NCI-H1694 treated with DMSO at 0.1 percent for 48 hours (cell line): Measurements from ENCODE around the gene IL22.

Experiments used
- DNase-seq: peaks from one replicate; lab custom pipeline; 2025; lab: John Stamatoyannopoulos, UW

Gene IL22

GRCh38 chr12:68264158-68264855 lies 10.9 kb upstream of the IL22 start:
- no peak for DNase-seq

DNA sequence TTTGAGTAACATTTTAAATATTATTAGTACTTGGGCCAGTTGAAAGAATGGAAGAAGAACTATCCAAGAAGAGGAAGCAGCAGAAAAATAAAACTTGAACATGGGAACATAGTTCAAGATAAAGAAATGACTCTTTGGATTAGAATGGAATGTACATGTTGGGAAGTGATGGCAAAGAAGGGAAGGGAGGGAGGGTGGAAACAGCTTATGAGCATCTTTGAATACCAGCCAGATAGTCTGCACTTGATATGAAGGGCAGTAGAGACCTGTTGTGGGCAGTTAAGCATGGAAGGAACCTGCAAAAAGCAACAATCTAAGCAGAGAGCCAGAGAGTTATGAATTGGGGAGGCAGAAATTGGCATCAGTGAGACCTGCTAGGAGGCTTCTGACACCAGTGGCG lies 10.0 kb upstream of the IL22 start:
- no peak for DNase-seq

- DNase-seq = no peak
These were observed 8.5 kb upstream of the IL22 start for GRCh38 chr12:68261896-68262295.

DNA sequence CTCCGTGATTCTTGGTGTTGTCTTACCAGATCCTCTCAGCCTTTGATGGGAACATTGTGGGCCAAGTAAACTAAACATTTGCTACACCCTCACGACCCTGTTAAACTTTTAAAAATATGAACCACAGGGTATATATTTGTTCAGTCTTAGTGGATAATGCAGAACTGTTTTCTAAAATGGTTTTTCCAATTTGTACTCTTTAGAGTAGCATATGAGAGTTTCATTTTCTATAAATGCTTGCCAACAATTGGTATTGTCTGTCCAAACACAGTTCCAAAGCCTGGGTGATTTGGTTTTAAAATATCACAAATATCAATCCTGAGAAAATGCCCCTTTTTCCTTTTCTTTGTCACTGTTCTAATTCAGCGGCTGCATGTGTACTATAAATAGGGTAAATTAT lies 6.7 kb upstream of the IL22 start:
- no peak for DNase-seq

DNA sequence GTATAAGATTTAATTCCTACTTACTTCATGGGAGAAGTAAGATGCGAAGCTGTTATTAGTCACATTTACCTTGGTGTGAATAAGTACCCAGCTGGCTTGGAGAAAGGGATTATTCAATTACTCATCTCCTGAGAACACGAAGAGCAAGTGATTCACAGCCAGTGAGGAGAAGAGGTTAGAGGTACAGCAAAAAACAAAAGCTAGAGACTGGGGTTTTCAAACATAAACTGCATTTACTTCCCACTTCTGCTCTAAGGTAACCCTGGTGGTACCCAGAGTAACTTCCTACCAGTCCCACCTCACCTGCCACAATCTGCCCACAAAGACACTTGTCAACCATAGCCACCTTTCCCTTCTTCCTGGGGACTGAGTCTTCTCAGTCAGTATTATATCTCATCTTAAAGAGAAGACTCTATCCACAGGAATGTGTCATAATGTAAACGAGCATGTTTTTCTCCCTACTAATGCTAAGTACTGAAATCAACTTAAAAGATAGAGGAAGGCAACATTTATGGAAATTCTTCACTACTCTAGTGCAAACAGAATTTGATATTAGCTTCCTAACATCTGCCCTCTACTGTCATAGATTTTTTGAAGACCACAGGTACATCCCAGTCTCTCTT lies 6.0 kb upstream of the IL22 start:
- DNase-seq = no peak

GRCh38 chr12:68252077-68252476 lies 1.3 kb downstream of the IL22 start:
- DNase-seq = no peak

DNA sequence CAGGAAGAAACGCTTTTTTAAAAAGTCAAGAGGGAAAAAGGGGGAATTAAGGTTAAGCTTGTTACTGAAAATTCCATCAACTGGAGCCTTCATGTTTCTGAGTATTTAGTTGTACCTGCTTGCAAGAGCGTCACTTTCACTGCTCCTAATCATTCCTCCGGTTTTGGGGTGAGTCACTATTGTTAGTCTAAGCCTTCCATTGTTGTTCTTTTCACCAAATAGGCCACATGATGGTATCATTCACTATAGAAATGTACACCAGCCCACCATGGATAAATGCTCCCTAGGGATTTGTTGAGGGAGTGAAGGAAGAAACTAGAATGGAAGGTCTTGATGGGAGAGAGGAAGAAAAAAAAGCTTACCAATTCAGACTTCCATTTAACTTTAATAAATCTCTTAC lies 3.0 kb downstream of the IL22 start:
- no peak for DNase-seq

GRCh38 chr12:68247785-68248184 lies 5.6 kb downstream of the IL22 start:
- DNase-seq = no peak

DNA sequence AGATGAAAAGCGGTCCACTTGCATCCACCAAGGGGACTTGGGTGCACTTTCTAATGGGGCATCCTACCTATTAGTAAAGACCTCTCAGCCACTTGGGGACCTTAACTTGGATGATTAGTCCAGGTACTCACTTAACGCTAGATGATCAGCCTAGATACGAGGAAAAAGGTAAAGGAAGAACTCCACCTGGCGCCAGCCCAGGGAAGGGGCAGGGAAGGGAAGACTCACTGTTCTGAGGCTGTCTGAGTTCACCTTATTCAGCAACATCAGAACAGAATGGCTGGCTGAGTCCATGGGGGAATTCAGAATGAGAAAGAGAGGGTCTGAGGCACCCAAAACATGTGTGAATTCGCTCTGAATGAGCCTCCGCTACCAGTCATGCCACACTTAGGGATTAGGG lies 7.1 kb downstream of the IL22 start:
- DNase-seq = no peak

DNA sequence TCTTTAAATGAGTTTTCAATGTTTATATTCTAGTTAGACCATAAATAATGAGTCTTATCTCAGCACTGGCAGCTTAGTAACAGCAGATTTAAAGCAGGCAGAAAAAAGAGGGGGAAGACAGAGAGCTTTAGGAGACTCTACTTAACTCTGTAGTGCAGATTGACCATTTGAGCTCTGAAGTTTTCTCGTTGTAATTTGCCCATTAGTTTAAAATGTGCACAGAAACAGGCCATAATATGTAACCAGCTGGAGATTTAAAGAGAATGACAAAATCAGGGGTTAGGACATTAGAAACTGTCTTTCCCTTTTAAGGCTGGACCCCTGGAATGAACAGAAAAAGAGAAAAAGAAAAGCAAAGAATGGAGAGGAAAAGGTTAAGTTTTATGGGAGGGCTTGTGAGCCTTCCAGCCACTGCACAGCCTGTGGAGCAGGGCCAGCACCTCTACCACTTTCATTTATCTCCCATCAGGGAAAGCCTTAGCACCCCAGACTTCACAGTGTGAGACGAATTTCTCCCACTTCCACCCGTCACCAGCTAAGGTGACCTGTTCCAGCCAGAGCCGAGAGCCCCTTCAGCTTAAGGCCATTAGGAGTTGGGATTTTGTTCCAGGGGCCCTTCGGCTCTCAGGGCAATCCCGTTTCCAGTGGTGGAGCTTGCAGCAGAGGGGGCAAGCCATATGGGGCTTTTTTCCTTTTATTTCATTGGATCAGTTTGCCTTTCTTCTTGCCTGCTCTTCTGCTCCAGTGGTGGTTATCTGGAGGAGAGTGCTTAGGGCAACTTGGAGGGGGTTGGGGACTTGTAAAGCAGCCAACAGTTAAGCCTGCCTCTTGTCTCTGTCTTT lies 8.0 kb downstream of the IL22 start:
- DNase-seq = no peak

DNA sequence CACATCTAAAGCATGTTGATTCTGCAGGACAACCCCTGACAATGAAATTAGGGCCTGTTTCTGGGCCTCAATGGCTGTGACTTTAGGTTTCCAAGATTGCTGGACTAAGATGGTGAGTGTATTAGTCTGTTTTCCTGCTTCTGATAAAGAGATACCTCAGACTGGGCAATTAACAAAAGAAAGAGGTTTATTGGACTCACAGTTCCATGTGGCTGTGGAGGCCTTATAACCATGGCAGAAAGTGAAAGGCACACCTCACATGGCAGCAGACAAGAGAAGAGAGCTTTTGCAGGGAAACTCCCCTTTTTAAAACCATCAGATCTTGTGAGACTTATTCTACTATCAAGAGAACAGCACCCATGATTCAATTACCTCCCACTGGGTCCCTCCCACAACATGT lies 10.6 kb downstream of the IL22 start:
- DNase-seq = no peak

DNA sequence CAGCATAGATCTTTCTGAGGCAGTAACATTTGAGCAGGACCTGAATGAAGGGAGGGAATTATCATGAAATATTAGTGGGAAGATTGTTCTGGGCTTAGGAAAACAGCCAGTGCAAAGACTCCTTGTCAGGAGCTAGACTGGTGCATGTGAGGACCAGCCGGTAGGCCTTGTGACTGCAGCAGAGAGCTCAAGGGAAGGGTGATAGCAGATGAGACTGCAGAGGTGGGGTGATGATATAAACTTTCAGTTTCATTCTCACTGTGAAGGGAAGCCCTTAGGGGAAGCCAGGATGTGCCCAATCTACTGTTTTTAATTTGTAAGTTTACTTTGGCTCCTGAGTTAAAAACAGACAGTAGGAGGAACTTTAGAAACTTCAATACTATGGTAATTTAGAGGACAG lies 12.4 kb downstream of the IL22 start:
- DNase-seq = no peak

- DNase-seq = no peak
These were observed 13.3 kb downstream of the IL22 start for GRCh38 chr12:68240079-68240478.

GRCh38 chr12:68239309-68239982 lies 14.0 kb downstream of the IL22 start:
- DNase-seq = no peak

- DNase-seq = no peak
These were observed 15.8 kb downstream of the IL22 start for GRCh38 chr12:68237619-68238018.

DNA sequence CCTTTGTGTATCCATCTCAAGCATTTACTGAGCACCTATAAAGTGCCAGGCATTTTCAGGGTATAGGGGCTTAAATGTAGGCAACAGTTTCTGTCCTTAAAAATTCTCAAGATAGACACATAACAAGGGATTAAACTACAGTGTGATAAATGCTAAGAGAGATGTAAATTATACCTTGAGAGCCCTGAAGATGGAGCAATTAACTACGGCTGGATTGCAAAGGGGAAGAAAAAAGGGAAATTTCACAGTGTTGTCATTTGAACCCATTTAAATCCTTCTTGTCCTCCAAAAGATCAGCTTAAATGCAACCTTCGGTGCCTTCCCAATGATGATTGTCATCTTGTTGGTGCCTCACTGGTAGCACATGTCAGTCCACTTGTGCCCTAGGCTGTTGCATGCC lies 16.3 kb downstream of the IL22 start:
- no peak for DNase-seq

DNA sequence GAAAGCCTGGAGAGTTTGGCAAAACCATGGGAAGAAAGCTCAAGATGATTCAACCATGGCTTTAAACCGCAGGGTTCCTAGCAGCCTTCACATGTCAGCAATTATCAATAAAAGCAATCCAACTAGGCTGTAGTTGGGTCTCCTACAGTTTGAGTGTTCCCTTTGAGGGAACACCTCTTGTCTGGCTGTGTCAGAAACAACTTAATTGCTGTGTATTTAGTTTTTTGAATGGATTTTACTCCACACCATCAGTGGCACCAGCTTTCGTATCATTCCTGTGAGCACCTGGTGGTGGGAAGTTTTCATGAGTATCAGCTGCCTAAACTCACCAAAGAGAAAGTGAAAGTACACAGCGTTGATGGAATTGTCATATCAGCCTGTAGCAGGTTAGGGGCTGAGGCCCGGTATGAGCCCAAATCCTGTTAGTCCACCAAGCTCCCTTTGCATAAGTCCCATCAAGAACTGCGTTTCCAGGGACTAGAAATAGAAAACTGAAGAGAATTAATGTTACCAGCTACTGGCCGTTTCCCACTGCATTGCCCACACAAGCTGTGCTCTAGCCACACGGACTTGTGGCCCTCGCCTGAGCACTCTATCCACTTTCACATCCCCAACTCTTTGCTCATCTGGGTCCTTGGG lies 16.9 kb downstream of the IL22 start:
- DNase-seq = no peak

GRCh38 chr12:68235576-68235975 lies 17.8 kb downstream of the IL22 start:
- no peak for DNase-seq

- DNase-seq = no peak
These were observed 19.3 kb downstream of the IL22 start for GRCh38 chr12:68234140-68234539.

- no peak for DNase-seq
These were observed 19.9 kb downstream of the IL22 start for GRCh38 chr12:68233498-68233897.

GRCh38 chr12:68231691-68232090 lies 21.7 kb downstream of the IL22 start:
- DNase-seq = no peak

DNA sequence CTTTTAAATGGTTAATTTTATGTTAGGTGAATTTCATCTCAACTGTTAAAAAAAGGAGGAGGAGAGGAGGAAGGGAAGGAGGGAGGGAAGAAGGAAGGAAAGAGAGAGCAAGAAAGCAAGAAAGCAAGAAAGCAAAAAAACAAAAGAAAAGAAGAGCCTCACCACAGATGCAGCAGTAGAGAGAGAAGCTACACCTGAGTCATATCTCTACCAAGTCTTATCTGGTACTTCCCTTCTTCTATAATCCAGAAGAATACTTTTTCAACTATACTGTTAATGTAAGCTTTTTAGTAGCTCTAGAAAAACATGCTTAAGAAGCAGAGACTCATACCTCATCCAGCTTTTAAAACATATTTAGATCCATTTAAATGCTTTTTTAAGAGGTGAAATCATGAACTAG lies 22.2 kb downstream of the IL22 start:
- DNase-seq = no peak
